AG04449 (cell line): ENCODE measurements around the gene CACNA1I.

Experiments
- CTCF ChIA-PET: fragments of 350-600 bp; formaldehyde crosslinking; extraction: SDS; loops from one replicate; lab custom pipeline; 2021; ENCODE audit warnings: antibody characterized with exemption; lab: Yijun Ruan, JAX
- POLR2A ChIA-PET: fragments of 400-600, 350-600 bp; formaldehyde crosslinking; extraction: SDS; loops from one replicate; lab custom pipeline; 2020; ENCODE audit warnings: antibody characterized with exemption, inconsistent platforms; lab: Yijun Ruan, JAX
- DNase-seq: peaks from one replicate; pipeline ENCODE4 v3.0.0-alpha.2; 2010; ENCODE audit warnings: low read depth, low spot score
- H3K4me3 ChIP-seq: 2 replicates; pipeline ENCODE4 v1.5.1; 2011; ENCODE audit warnings: low read depth, mild to moderate bottlenecking, control low read depth, low read length
- CTCF ChIP-seq: IDR thresholded peaks from one replicate; pipeline ENCODE4 v1.5.1; 2011; ENCODE audit warnings: mild to moderate bottlenecking, moderate library complexity, low read length, control low read depth, inconsistent platforms; ENCODE audit not compliant: insufficient read depth; ENCODE audit errors: missing control alignments

Gene CACNA1I

GRCh38 chr22:39594411-39594810, 23.9 kb downstream of the CACNA1I start:
- TF ChIP-seq CTCF = no peak
- POLR2A ChIA-PET = no interaction called here
- H3K4me3 ChIP-seq = no peak overlapping the region
- no peak for DNase-seq
- CTCF ChIA-PET = interaction anchor here (1.0 kb wide), 1 partner anchor 442 kb away, joined by 3 read pairs; no protein-coding TSS in a partner anchor

GRCh38 chr22:39595622-39596172, 25.1 kb downstream of the CACNA1I start:
- DNase-seq = no peak
- ChIA-PET CTCF (no interaction called here), POLR2A (no interaction called here)
- TF ChIP-seq CTCF = no peak
- no peak overlapping the region for H3K4me3 ChIP-seq

- CTCF ChIA-PET = no interaction called here
- H3K4me3 ChIP-seq = no peak overlapping the region
- DNase-seq = no peak
- TF ChIP-seq CTCF = no peak
- POLR2A ChIA-PET = no interaction called here
Observed at GRCh38 chr22:39596601-39597000, 26.0 kb downstream of the CACNA1I start.

- CTCF ChIA-PET = no interaction called here
- no peak for TF ChIP-seq CTCF
- H3K4me3 ChIP-seq = no peak overlapping the region
- POLR2A ChIA-PET = no interaction called here
- no peak for DNase-seq
Observed at GRCh38 chr22:39597236-39597869, 26.8 kb downstream of the CACNA1I start.

- TF ChIP-seq CTCF = no peak
- POLR2A ChIA-PET = no interaction called here
- no peak overlapping the region for H3K4me3 ChIP-seq
- DNase-seq = no peak
- CTCF ChIA-PET = no interaction called here
Observed at GRCh38 chr22:39598017-39598965, 27.7 kb downstream of the CACNA1I start.
